OCI-M2 (cell line): Measurements from ENCODE around the gene ERICH4.

Experiments used
- DNase-seq: peaks from one replicate; lab custom pipeline; 2025; ENCODE audit not compliant: unreplicated experiment; lab: John Stamatoyannopoulos, UW

ERICH4 gene

GRCh38 chr19:41413947-41414346 lies 29.0 kb upstream of the ERICH4 start:
- no peak for DNase-seq

- no peak for DNase-seq
Measured at GRCh38 chr19:41414461-41414860, 28.5 kb upstream of the ERICH4 start.

- no peak for DNase-seq
Measured at GRCh38 chr19:41415154-41415571, 27.8 kb upstream of the ERICH4 start.

- no peak for DNase-seq
Measured at GRCh38 chr19:41416194-41416674, 26.7 kb upstream of the ERICH4 start.

- DNase-seq, result no peak
Measured at GRCh38 chr19:41420101-41420880, 22.7 kb upstream of the ERICH4 start.

- DNase-seq, result no peak
Measured at GRCh38 chr19:41421314-41421713, 21.6 kb upstream of the ERICH4 start.

GRCh38 chr19:41421973-41422372 lies 21.0 kb upstream of the ERICH4 start:
- no peak for DNase-seq

GRCh38 chr19:41422456-41422855 lies 20.5 kb upstream of the ERICH4 start:
- DNase-seq, result no peak

GRCh38 chr19:41422955-41423354 lies 20.0 kb upstream of the ERICH4 start:
- DNase-seq, result no peak

- DNase-seq, result no peak
Measured at GRCh38 chr19:41424335-41425173, 18.4 kb upstream of the ERICH4 start.

GRCh38 chr19:41425174-41426115 lies 17.5 kb upstream of the ERICH4 start:
- DNase-seq, result no peak

GRCh38 chr19:41426116-41426841 lies 16.7 kb upstream of the ERICH4 start:
- no peak for DNase-seq

GRCh38 chr19:41426952-41427646 lies 15.9 kb upstream of the ERICH4 start, which contains the start of gene B3GNT8:
Gene B3GNT8, minus strand, starts transcription at chr19:41427374. Its CDS starts 596 bp downstream, at chr19:41426778.
- DNase-seq, result no peak

- DNase-seq, result no peak
Measured at GRCh38 chr19:41427647-41428480, 15.1 kb upstream of the ERICH4 start.

- no peak for DNase-seq
Measured at GRCh38 chr19:41428481-41428859, 14.5 kb upstream of the ERICH4 start.

- DNase-seq, result no peak
Measured at GRCh38 chr19:41430922-41431321, 12.0 kb upstream of the ERICH4 start.

- DNase-seq, result no peak
Measured at GRCh38 chr19:41431426-41432386, 11.2 kb upstream of the ERICH4 start.

- no peak for DNase-seq
Measured at GRCh38 chr19:41433171-41433570, 9.8 kb upstream of the ERICH4 start.
